H1 (cell line): ENCODE data around the gene SMTNL1.

ENCODE experiments used
- CBX8 ChIP-seq: fragments of 300-800, 300-1000 bp; sonication (generic); IDR thresholded peaks from 2 replicates; pipeline ENCODE4 v1.7.1; 2016; ENCODE audit warnings: low read depth, low read length, borderline replicate concordance
- CEBPB ChIP-seq: IDR thresholded peaks from 2 replicates; pipeline ENCODE4 v1.6.1; 2012; ENCODE audit warnings: low read depth, low read length
- CHD1 ChIP-seq: IDR thresholded peaks from 2 replicates; pipeline ENCODE4 v1.6.1; 2012; ENCODE audit warnings: low read depth, low read length, improper control_type of control experiment
- CREB1 ChIP-seq: IDR thresholded peaks from 2 replicates; pipeline ENCODE4 v1.6.1; 2012; ENCODE audit warnings: inconsistent platforms
- GABPA ChIP-seq: IDR thresholded peaks from 2 replicates; pipeline ENCODE4 v1.6.1; 2011; ENCODE audit warnings: mild to moderate bottlenecking, low read length, moderate library complexity, borderline replicate concordance; ENCODE audit not compliant: insufficient read depth
- HDAC6 ChIP-seq: IDR thresholded peaks from one replicate; pipeline ENCODE4 v1.7.1; 2012; ENCODE audit warnings: low read depth, mild to moderate bottlenecking, inconsistent platforms, low read length, moderate library complexity
- JUN ChIP-seq: IDR thresholded peaks from 2 replicates; pipeline ENCODE4 v1.6.1; 2011; ENCODE audit warnings: low read depth, mild to moderate bottlenecking, improper control_type of control experiment, low read length
- POLR2A ChIP-seq, 2 experiments: IDR thresholded peaks; 1 replicate in 1 of 2; 2 replicates in 1 of 2; pipeline ENCODE4 v1.6.1; 2011; ENCODE audit warnings: low read depth in 2 of 2, low read length in 2 of 2, mild to moderate bottlenecking in 2 of 2; ENCODE audit errors: control extremely low read depth in 1 of 2
- TEAD4 ChIP-seq: IDR thresholded peaks from 2 replicates; pipeline ENCODE4 v1.6.1; 2012; ENCODE audit warnings: low read depth, low read length, inconsistent platforms, mixed read lengths
- USF2 ChIP-seq: IDR thresholded peaks from 2 replicates; pipeline ENCODE4 v1.6.1; 2011; ENCODE audit warnings: low read length, improper control_type of control experiment
- YY1 ChIP-seq: IDR thresholded peaks from 2 replicates; pipeline ENCODE4 v1.6.1; 2011; ENCODE audit warnings: low read depth, mild to moderate bottlenecking, low read length
- ZNF274 ChIP-seq: IDR thresholded peaks from 2 replicates; pipeline ENCODE4 v1.7.0; 2012; ENCODE audit warnings: low read length, borderline replicate concordance; ENCODE audit errors: extremely low read depth
- TF ChIP-seq, protein P1 (sequence below), 3 experiments: IDR thresholded peaks; 1 replicate in 2 of 3; 2 replicates in 1 of 3; pipeline versions ENCODE4 v1.5.1 to v1.6.1; 2011; ENCODE audit warnings: low read length in 3 of 3, mild to moderate bottlenecking in 3 of 3, inconsistent platforms in 2 of 3, low read depth in 1 of 3, moderate library complexity in 1 of 3; ENCODE audit not compliant: insufficient read depth in 1 of 3; ENCODE audit errors: control extremely low read depth in 1 of 3

GRCh38 chr11:57545883-57546282 lies 8.5 kb downstream of the SMTNL1 start:
- TF ChIP-seq, protein P1, sequence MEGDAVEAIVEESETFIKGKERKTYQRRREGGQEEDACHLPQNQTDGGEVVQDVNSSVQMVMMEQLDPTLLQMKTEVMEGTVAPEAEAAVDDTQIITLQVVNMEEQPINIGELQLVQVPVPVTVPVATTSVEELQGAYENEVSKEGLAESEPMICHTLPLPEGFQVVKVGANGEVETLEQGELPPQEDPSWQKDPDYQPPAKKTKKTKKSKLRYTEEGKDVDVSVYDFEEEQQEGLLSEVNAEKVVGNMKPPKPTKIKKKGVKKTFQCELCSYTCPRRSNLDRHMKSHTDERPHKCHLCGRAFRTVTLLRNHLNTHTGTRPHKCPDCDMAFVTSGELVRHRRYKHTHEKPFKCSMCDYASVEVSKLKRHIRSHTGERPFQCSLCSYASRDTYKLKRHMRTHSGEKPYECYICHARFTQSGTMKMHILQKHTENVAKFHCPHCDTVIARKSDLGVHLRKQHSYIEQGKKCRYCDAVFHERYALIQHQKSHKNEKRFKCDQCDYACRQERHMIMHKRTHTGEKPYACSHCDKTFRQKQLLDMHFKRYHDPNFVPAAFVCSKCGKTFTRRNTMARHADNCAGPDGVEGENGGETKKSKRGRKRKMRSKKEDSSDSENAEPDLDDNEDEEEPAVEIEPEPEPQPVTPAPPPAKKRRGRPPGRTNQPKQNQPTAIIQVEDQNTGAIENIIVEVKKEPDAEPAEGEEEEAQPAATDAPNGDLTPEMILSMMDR (IDR thresholded peaks at IDR 0.05; ENCODE audit: control extremely low read depth in 1 of 3, insufficient read depth in 1 of 3, low read depth in 1 of 3, low read length in 3 of 3), result no peak
- no peak for TF ChIP-seq POLR2A (IDR thresholded peaks at IDR 0.05; ENCODE audit: control extremely low read depth in 1 of 2, low read depth in 2 of 2, low read length in 2 of 2)
- no peak for TF ChIP-seq CREB1
- TF ChIP-seq CBX8, result no peak
- TF ChIP-seq CEBPB, result no peak
- no peak for TF ChIP-seq TEAD4
- no peak for TF ChIP-seq GABPA
- no peak for TF ChIP-seq YY1
- no peak for TF ChIP-seq JUN
- no peak for TF ChIP-seq HDAC6
- TF ChIP-seq CHD1, result no peak
- no peak for TF ChIP-seq USF2
- no peak for TF ChIP-seq ZNF274
